Gastrocnemius medialis (tissue), 4 donors: ENCODE data around the gene LHPP.

Experiments used
- CTCF ChIP-seq, 5 experiments: fragments of 450-650 bp in 3 of 5; fragments of 200-600 bp in 2 of 5; sonication (generic) in 2 of 5; IDR thresholded peaks in 4 of 5; conservative IDR thresholded peaks in 1 of 5; 1 replicate in 4 of 5; 2 replicates in 1 of 5; pipeline ENCODE4 v1.5.1; 2016 to 2019; ENCODE audit warnings: antibody characterized with exemption in 5 of 5, mild to moderate bottlenecking in 3 of 5, moderate library complexity in 3 of 5
- POLR2A ChIP-seq, 2 donors: fragments of 450-650 bp; IDR thresholded peaks; one replicate each; pipeline ENCODE4 v1.6.1; 2017; ENCODE audit warnings: antibody characterized with exemption in 2 of 2, mild to moderate bottlenecking in 2 of 2, moderate library complexity in 2 of 2

DNA sequence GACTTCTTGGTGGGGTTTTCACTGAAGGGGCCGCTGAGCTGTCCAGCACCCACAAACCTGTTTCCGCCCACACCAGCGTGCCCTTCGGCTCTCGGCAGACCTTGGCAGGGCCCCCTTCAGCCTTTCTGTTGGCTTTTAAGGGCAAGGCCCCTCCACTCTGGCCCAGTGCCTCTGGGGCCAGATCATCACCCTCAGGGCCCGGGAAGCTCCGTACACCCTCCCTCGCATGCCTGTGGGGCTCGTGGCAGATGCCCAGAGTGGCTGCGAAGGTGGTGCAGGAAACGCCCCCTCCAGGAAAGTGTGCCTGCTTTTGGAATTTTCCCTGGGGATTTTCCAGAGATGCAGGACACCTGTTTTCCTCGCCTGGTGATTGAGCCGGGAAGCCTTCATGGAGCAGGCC lies 7.0 kb downstream of the LHPP start:
- TF ChIP-seq CTCF (IDR thresholded peaks at IDR 0.05 in 4 of 5, conservative IDR thresholded peaks at IDR 0.05 in 1 of 5): no peak
- TF ChIP-seq POLR2A (IDR thresholded peaks at IDR 0.05): no peak
